ENCODE results near the gene ZNF691.
"Not testable (repeated sequence)": the region's sequence is repeated elsewhere in the genome, so short reads cannot be mapped to it uniquely, and the experiment has no call there.

ZNF691 gene

GRCh38 chr1:42851420-42851819 is 5.0 kb downstream of the ZNF691 start:
- no peak for DNase-seq
- in situ Hi-C loops (cut with HindIII; ENCODE audit: low pct_ligation_motif_present, low pct_unique_long_range_greater_than_20kb, low sequenced_read_pairs) = no loop called here

DNA sequence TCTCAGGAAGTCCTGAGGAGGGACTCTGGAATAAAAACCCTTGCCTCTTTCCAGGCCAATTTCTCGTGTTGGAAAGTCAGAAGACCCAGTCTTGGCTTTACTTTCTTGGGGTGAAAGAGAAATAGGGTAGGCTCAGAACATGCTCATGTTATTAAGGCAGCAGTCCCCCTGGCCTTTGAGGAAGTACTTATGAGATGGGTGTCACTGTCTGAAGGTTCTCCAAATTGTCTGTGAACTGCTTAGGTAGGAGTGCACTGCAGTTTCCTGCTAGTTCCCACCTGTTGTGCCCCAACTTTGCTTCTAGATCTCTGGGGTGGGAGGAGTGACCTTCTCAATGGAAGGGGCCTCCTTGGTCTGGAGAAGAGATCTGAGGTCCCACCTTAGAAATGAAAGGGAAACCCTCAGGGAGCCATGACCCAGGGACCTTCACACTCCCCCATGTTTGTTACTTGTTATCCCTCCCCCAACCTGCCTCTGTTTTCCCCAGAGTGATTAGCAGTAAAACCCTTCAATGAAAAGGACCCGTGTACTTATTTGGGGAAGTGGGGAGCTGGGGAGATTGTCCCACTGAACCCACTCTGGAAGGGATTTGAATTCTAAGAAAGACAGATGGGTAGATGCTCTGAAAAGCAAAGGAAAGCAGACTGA is 5.7 kb downstream of the ZNF691 start:
- in situ Hi-C loops (cut with HindIII; ENCODE audit: low pct_ligation_motif_present, low pct_unique_long_range_greater_than_20kb, low sequenced_read_pairs) = no loop called here
- no peak for DNase-seq

DNA sequence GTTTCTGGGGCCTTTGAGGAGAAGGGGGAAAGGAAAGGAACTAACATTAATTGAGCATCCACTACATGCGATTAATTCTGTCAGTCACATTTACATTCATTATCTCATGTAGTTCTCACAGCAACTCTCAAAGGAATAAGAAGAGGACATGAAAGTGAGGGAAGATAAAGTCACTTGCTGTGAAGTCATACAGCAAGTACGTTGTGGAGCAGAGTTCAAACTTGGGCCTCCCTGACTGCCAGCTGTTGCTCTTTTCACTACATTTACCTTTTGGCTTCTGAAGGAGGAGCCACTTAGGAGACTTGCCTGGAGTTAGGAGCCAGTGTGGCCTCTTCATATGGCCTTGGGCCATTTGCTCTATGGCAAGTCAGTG is 6.2 kb downstream of the ZNF691 start:
- no peak for DNase-seq
- in situ Hi-C loops (cut with HindIII; ENCODE audit: low pct_ligation_motif_present, low pct_unique_long_range_greater_than_20kb, low sequenced_read_pairs) = no loop called here

DNA sequence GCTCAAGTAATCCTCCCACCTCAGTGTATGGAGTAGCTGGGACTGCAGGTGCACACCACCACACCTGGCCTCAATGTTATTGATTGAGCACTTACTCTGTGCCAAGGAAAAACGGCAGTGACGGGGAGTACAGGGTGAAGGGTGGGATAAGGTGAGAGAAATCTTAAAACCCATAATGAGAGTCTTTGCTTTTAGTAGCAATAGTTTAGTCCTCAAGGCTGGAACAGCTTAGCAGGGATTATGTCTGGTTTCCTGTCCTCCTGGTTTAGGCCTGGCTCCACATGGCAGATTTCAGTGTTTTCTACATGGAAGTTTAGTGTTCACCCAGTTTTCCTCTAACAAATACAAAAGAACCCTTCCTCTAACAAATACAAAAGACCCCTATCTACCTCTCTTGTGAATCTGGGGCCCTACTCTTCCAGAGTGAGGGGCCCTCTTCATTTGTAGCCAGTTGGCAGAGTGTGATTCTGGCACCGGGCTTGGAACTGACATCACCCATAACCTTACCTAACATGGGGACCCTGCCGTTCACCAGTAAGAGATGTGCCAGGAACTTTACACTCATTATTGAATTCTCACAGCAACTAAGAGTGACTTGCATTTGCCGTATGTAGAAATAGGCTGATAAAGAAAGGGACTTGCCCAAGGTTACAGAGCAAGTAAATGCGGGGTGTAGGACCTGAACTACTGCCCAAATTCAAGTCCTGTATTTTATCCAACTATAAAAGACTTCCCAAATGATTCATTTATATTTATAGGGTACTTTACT is 6.9 kb downstream of the ZNF691 start:
- DNase-seq = no peak
- in situ Hi-C loops (cut with HindIII; ENCODE audit: low pct_ligation_motif_present, low pct_unique_long_range_greater_than_20kb, low sequenced_read_pairs) = no loop called here

GRCh38 chr1:42856554-42856953 is 10.1 kb downstream of the ZNF691 start:
- in situ Hi-C loops (cut with HindIII; ENCODE audit: low pct_ligation_motif_present, low pct_unique_long_range_greater_than_20kb, low sequenced_read_pairs); DNase-seq: not testable (repeated sequence)

DNA sequence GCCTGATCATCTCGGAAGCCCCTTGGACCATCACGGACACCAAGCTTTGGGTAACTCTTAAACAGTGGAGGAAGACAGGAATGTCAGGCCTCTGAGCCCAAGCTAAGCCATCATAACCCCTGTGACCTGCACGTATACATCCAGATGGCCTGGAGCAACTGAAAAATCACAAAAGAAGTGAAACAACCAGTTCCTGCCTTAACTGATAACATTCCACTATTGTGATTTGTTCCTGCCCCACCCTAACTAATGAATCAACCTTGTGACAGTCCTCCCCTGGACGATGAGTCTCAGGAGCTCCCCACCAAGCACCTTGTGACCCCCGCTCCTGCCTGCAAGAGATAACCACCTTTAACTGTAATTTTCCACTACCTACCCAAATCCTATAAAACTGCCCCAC is 13.0 kb downstream of the ZNF691 start:
- DNase-seq; in situ Hi-C loops (cut with HindIII; ENCODE audit: low pct_ligation_motif_present, low pct_unique_long_range_greater_than_20kb, low sequenced_read_pairs): not testable (repeated sequence)

DNA sequence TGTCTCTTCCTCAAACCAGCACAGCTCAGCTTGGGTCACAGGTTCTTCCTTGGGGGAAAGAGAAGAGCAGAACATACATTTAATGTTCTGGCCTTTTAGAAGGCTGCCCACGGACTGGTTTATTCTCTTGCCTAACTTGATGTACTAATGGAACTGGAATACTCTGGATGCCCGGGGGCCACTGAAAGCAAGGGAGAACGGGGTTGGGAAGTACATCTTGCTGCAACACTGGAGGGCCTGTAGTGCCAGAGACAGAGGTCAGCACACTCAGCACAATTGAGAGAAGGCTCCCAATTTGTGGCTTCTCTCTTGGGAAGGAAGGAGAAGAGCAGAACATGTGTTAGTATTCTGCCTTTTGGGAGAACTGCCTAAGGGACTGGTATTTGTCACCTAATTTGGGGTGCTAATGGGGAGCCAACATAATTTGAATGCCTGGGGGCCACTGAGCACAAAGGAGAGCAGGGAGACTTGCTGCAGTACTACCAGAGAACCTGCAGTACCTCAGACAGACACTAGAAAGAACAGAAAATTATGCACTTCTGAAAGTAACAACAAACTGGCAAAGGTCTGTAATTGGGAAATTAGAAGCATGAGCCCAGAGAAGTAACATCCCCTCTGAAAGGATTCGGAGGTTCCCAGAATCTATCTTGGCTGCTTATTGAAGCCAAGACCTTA is 14.1 kb downstream of the ZNF691 start:
- in situ Hi-C loops (cut with HindIII; ENCODE audit: low pct_ligation_motif_present, low pct_unique_long_range_greater_than_20kb, low sequenced_read_pairs) = no loop called here

DNA sequence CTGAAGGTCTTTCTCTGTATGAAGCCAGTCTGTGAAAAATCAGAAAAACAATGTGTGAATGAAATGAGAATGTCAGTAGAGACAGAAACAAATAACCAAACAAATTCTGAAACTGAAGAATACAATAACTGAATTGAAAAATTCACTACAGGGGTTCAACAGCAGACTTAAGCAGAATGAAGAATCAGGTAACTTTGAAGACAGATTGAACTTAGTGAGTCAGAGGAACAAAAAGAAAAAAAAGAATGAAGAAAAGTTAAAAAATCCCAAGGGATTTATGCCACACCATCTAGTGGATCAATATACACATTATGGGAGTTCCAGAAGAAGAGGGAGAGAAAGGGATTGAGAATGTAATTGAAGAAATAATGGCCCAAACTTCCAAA is 14.6 kb downstream of the ZNF691 start:
- in situ Hi-C loops (cut with HindIII; ENCODE audit: low pct_ligation_motif_present, low pct_unique_long_range_greater_than_20kb, low sequenced_read_pairs) = no loop called here
- no peak for DNase-seq

More for the DNA sequence above, 14.1 kb downstream of the ZNF691 start:
- DNase-seq = no peak

DNA sequence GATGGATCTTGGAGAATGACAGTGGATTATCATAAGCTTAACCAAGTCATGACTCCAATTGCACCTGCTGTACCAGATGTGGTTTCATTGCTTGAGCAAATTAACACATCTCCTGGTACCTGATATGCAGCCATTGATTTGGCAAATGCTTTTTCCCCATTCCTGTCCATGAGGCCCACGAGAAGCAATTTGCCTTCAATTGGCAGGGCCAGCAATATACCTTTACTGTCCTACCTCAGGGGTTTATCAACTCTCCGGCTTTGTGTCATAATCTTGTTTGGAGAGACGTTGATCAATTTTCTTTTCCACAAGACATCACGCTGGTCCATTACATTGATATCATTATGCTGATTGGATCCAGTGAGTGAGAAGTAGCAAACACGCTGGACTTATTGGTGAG is 20.1 kb downstream of the ZNF691 start:
- DNase-seq = no peak
- in situ Hi-C loops (cut with HindIII; ENCODE audit: low pct_ligation_motif_present, low pct_unique_long_range_greater_than_20kb, low sequenced_read_pairs) = no loop called here

- DNase-seq; in situ Hi-C loops (cut with HindIII; ENCODE audit: low pct_ligation_motif_present, low pct_unique_long_range_greater_than_20kb, low sequenced_read_pairs): not testable (repeated sequence)
Observed at GRCh38 chr1:42868466-42868865, 22.1 kb downstream of the ZNF691 start.

DNA sequence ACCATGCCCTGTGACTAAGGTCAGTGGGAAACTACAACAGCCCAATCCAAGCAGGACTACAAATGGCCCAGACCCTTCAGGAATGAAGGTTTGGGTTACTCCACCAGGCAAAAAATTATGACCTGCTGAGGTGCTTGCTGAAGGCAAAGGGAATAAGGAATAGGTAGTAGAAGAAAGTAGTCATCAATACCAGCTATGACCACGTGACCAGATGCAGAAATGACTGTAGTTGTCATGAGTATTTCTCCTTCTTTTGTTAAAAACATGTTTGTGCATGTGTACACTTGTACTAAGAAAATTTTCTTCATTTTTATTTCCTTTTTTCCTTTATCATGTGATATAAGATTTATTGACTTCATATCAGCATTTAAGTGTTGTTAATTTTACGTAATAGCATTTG is 22.8 kb downstream of the ZNF691 start:
- in situ Hi-C loops (cut with HindIII; ENCODE audit: low pct_ligation_motif_present, low pct_unique_long_range_greater_than_20kb, low sequenced_read_pairs) = not testable (repeated sequence)

GRCh38 chr1:42869751-42870150 is 23.3 kb downstream of the ZNF691 start:
- DNase-seq; in situ Hi-C loops (cut with HindIII; ENCODE audit: low pct_ligation_motif_present, low pct_unique_long_range_greater_than_20kb, low sequenced_read_pairs): not testable (repeated sequence)

More for the DNA sequence above, 22.8 kb downstream of the ZNF691 start:
- DNase-seq = not testable (repeated sequence)

DNA sequence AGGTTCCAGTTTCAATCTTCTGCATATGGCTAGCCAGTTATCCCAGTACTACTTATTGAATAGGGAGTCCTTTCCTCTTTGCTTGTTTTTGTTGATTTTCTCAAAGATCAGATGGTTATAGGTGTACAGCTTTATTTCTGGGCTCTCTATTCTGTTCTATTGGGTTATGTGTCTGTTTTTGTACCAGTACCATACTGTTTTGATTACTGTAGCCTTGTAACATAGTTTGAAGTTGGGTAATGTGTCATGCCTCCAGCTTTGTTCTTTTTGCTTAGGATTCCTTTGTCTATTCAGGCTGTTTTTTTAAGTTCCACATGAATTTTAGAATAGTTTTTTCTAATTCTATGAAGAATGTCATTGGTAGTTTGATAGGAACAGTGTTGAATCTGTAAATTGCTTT is 26.7 kb downstream of the ZNF691 start:
- DNase-seq; in situ Hi-C loops (cut with HindIII; ENCODE audit: low pct_ligation_motif_present, low pct_unique_long_range_greater_than_20kb, low sequenced_read_pairs): not testable (repeated sequence)

GRCh38 chr1:42873670-42874069 is 27.3 kb downstream of the ZNF691 start:
- no peak for DNase-seq
- in situ Hi-C loops (cut with HindIII; ENCODE audit: low pct_ligation_motif_present, low pct_unique_long_range_greater_than_20kb, low sequenced_read_pairs) = no loop called here

DNA sequence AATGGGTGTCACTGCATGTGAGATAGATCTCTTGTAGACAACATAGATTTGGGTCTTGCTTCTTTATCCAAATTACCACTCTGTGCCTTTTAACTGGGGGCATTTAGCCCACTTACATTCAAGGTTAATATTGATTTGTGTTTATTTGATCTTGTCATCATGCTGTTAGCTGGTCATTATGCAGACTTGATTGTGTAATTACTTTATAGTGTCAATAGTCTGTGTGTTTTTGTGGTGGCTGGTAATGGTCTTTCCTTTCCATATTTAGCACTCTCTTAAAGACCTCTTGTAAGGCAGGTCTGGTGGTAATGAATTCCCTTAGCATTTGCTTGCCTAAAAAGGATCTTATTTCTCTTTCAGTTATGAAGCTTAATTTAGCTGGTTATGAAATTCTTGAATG is 29.6 kb downstream of the ZNF691 start:
- in situ Hi-C loops (cut with HindIII; ENCODE audit: low pct_ligation_motif_present, low pct_unique_long_range_greater_than_20kb, low sequenced_read_pairs) = no loop called here

DNA sequence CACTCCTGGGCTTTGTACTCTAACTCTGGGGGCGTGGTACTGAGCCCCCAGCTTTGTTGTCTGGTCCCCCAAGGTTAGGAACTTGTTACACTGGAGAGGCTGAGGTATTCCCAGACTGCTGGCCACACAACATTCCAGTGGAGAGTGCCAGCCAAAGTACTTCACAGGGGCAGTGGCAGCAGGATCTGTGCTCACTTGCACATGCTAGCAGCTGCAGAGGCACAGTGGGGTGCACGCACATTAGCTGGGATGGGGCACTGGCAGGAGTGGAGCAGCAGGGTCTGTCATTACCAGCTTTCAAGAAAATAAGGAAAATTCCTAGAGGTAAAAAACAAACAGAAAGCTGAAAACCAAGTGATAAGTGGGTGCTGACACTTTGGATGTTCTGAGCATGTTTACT is 31.0 kb downstream of the ZNF691 start:
- DNase-seq = no peak
- in situ Hi-C loops (cut with HindIII; ENCODE audit: low pct_ligation_motif_present, low pct_unique_long_range_greater_than_20kb, low sequenced_read_pairs) = no loop called here

More for the DNA sequence above, 29.6 kb downstream of the ZNF691 start:
- DNase-seq = no peak

DNA sequence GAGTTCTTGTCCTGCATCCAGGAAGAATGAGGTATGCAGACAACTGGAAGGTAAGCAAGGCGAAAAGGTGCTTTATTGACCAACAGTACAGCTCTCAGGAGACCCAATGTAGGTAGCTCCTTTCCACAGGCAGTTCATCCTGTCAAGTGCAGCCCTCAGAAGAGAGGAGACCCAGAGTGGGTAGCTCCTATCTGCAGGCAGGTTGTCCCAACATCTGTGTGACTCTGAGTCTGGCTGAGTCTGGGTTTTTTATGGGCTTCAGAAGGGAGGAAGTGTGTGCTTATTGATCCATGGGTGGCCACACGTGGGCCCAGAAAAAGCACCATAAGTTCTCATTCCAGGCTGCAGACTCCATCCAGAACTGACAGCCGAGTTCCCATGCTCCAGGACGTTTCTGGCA is 34.0 kb downstream of the ZNF691 start:
- DNase-seq = no peak
- in situ Hi-C loops (cut with HindIII; ENCODE audit: low pct_ligation_motif_present, low pct_unique_long_range_greater_than_20kb, low sequenced_read_pairs) = no loop called here

- in situ Hi-C loops (cut with HindIII; ENCODE audit: low pct_ligation_motif_present, low pct_unique_long_range_greater_than_20kb, low sequenced_read_pairs) = no loop called here
Observed at GRCh38 chr1:42886046-42886739, 39.8 kb downstream of the ZNF691 start.

GRCh38 chr1:42886800-42887199 is 40.4 kb downstream of the ZNF691 start:
- in situ Hi-C loops (cut with HindIII; ENCODE audit: low pct_ligation_motif_present, low pct_unique_long_range_greater_than_20kb, low sequenced_read_pairs) = no loop called here
- no peak for DNase-seq

More at GRCh38 chr1:42886046-42886739, 39.8 kb downstream of the ZNF691 start:
- no peak for DNase-seq
